H1 (cell line): ENCODE data around the gene SEMA4D. TPM values are rescaled to one million over a fixed set of nuclear protein-coding genes. Genes with fewer than 3 reads are reported as not detected.
"Not testable (repeated sequence)": the region's sequence is repeated elsewhere in the genome, so short reads cannot be mapped to it uniquely, and the experiment has no call there.

Experiments used
- CTCF ChIA-PET: fragments of 300-600 bp; sonication (Branson Sonifier 250); formaldehyde crosslinking; loops from one replicate; lab custom pipeline; 2021; ENCODE audit not compliant: partially characterized antibody; lab: Charles Lee
- POLR2A ChIA-PET: fragments of 300-600 bp; sonication (Branson Sonifier 250); formaldehyde crosslinking; loops from one replicate; lab custom pipeline; 2021; ENCODE audit warnings: inconsistent platforms; ENCODE audit not compliant: partially characterized antibody; lab: Charles Lee
- DNase-seq, 2 experiments: peaks; one replicate each; pipeline versions ENCODE4 v3.0.0 to v3.0.0-alpha.2; 2010 to 2022; ENCODE audit warnings: low spot score in 2 of 2, low read depth in 1 of 2, mixed read lengths in 1 of 2
- FAIRE-seq: peaks from 2 replicates; lab custom pipeline; 2011; peaks lifted over from hg19 to GRCh38; lab: Jason Lieb, UNC
- H2AFZ ChIP-seq: 2 replicates; pipeline ENCODE4 v1.8.1; 2012; ENCODE audit warnings: low read length, inconsistent platforms
- H2AK5ac ChIP-seq: 2 replicates; pipeline ENCODE4 v1.6.1; 2013; ENCODE audit warnings: low read depth, low read length
- H2BK120ac ChIP-seq: replicated peaks from 2 replicates; pipeline ENCODE3; 2013; ENCODE audit warnings: low read depth, low read length, inconsistent platforms
- H2BK12ac ChIP-seq: 2 replicates; pipeline ENCODE4 v1.6.1; 2013; ENCODE audit warnings: low read depth, low read length
- H2BK15ac ChIP-seq: 2 replicates; pipeline ENCODE4 v1.6.1; 2013; ENCODE audit warnings: low read length
- H2BK20ac ChIP-seq: 2 replicates; pipeline ENCODE4 v1.6.1; 2013; ENCODE audit warnings: low read length
- H2BK5ac ChIP-seq: 2 replicates; pipeline ENCODE4 v1.6.1; 2013; ENCODE audit warnings: low read depth, low read length
- H3K14ac ChIP-seq: 2 replicates; pipeline ENCODE4 v1.6.1; 2013; ENCODE audit warnings: inconsistent platforms; ENCODE audit not compliant: insufficient read length
- H3K18ac ChIP-seq: 2 replicates; pipeline ENCODE4 v1.6.1; 2013; ENCODE audit warnings: low read length; ENCODE audit errors: extremely low read depth
- H3K23ac ChIP-seq: 2 replicates; pipeline ENCODE4 v1.6.1; 2013; ENCODE audit warnings: inconsistent platforms; ENCODE audit not compliant: insufficient read length
- H3K23me2 ChIP-seq: 2 replicates; pipeline ENCODE4 v1.6.1; 2013; ENCODE audit warnings: low read depth, low read length
- H3K27ac ChIP-seq: 2 replicates; pipeline ENCODE4 v1.6.1; 2011; ENCODE audit warnings: low read depth, low read length, inconsistent platforms
- H3K27me3 ChIP-seq, 4 experiments: replicated peaks in 1 of 4; 1 replicate in 1 of 4; 2 replicates in 3 of 4; pipeline versions ENCODE4 v1.6.1 to v1.8.1; 2011 to 2013; ENCODE audit warnings: low read length in 3 of 4, mild to moderate bottlenecking in 3 of 4, inconsistent platforms in 2 of 4, mixed read lengths in 2 of 4, moderate library complexity in 1 of 4; ENCODE audit not compliant: control insufficient read depth in 3 of 4, insufficient read depth in 3 of 4; ENCODE audit errors: extremely low read depth in 1 of 4
- H3K36me3 ChIP-seq, 4 experiments: 2 replicates each; pipeline versions ENCODE4 v1.6.1 to v1.8.1; 2011 to 2013; ENCODE audit warnings: mild to moderate bottlenecking in 4 of 4, low read length in 3 of 4, moderate library complexity in 2 of 4, control low read depth in 1 of 4, inconsistent platforms in 1 of 4; ENCODE audit not compliant: insufficient read depth in 4 of 4, control insufficient read depth in 2 of 4
- H3K4ac ChIP-seq: replicated peaks from 2 replicates; pipeline ENCODE3; 2013; ENCODE audit warnings: low read length, low read depth, mixed read lengths, inconsistent platforms; ENCODE audit not compliant: insufficient read length
- H3K4me1 ChIP-seq, 4 experiments: replicated peaks in 1 of 4; 1 replicate in 1 of 4; 2 replicates in 3 of 4; pipeline versions ENCODE4 v1.6.1 to v1.8.1; 2011 to 2013; ENCODE audit warnings: low read length in 3 of 4, inconsistent platforms in 2 of 4, mixed read lengths in 1 of 4; ENCODE audit not compliant: insufficient read depth in 4 of 4, control insufficient read depth in 3 of 4
- H3K4me2 ChIP-seq, 2 experiments: 2 replicates each; pipeline versions ENCODE4 v1.6.1 to v1.8.1; 2011 to 2013; ENCODE audit warnings: low read depth in 2 of 2, low read length in 2 of 2, control low read depth in 1 of 2, inconsistent platforms in 1 of 2, mild to moderate bottlenecking in 1 of 2; ENCODE audit not compliant: insufficient read depth in 1 of 2
- H3K4me3 ChIP-seq, 4 experiments: fragments of 200-600, 300-600 bp in 1 of 4; sonication (generic), shearing (Covaris generic), sonication (Bioruptor Twin) in 1 of 4; 2 replicates each; pipeline versions ENCODE4 v1.5.1 to v1.8.1; 2011 to 2016; ENCODE audit warnings: low read length in 4 of 4, low read depth in 3 of 4, control low read depth in 2 of 4, inconsistent platforms in 2 of 4, mild to moderate bottlenecking in 2 of 4, mixed read lengths in 1 of 4, moderate library complexity in 1 of 4; ENCODE audit not compliant: insufficient read depth in 2 of 4; ENCODE audit errors: extremely low read depth in 1 of 4
- H3K56ac ChIP-seq: replicated peaks from 2 replicates; pipeline ENCODE3; 2013; ENCODE audit warnings: low read depth, mild to moderate bottlenecking, mixed read lengths, low read length, inconsistent platforms; ENCODE audit not compliant: insufficient read length
- H3K79me1 ChIP-seq: 2 replicates; pipeline ENCODE4 v1.6.1; 2013; ENCODE audit warnings: low read depth, low read length, control low read depth
- H3K79me2 ChIP-seq, 2 experiments: 2 replicates each; pipeline versions ENCODE4 v1.6.1 to v1.8.1; 2012 to 2013; ENCODE audit warnings: low read length in 2 of 2, mild to moderate bottlenecking in 2 of 2, inconsistent platforms in 1 of 2; ENCODE audit not compliant: insufficient read depth in 2 of 2, control insufficient read depth in 1 of 2
- H3K9ac ChIP-seq, 4 experiments: replicated peaks in 1 of 4; 1 replicate in 1 of 4; 2 replicates in 3 of 4; pipeline versions ENCODE4 v1.6.1 to v1.8.1; 2011 to 2013; ENCODE audit warnings: low read depth in 3 of 4, low read length in 3 of 4, control low read depth in 2 of 4, mild to moderate bottlenecking in 2 of 4, moderate library complexity in 2 of 4, inconsistent platforms in 1 of 4; ENCODE audit errors: extremely low read depth in 1 of 4
- H3K9me3 ChIP-seq, 2 experiments: 2 replicates each; pipeline versions ENCODE4 v1.6.1 to v1.8.1; 2012 to 2013; ENCODE audit warnings: mild to moderate bottlenecking in 2 of 2, moderate library complexity in 2 of 2, control low read depth in 1 of 2, inconsistent platforms in 1 of 2, low read depth in 1 of 2, low read length in 1 of 2, mixed read lengths in 1 of 2; ENCODE audit not compliant: insufficient read depth in 2 of 2
- H4K20me1 ChIP-seq, 2 experiments: replicated peaks in 1 of 2; 2 replicates each; pipeline versions ENCODE3 to v1.8.1; 2011 to 2013; ENCODE audit warnings: inconsistent platforms in 2 of 2, low read length in 2 of 2, mild to moderate bottlenecking in 1 of 2; ENCODE audit not compliant: insufficient read depth in 2 of 2, control insufficient read depth in 1 of 2
- H4K5ac ChIP-seq: 2 replicates; pipeline ENCODE4 v1.6.1; 2013; ENCODE audit warnings: low read length, low read depth, mixed read lengths, inconsistent platforms; ENCODE audit not compliant: insufficient read length
- H4K8ac ChIP-seq: 2 replicates; pipeline ENCODE4 v1.8.0; 2013; ENCODE audit warnings: mild to moderate bottlenecking, moderate library complexity, low read length, inconsistent platforms; ENCODE audit not compliant: insufficient read depth; ENCODE audit errors: extremely low read depth
- H4K91ac ChIP-seq: replicated peaks from 2 replicates; pipeline ENCODE3; 2013; ENCODE audit warnings: low read length, mixed read lengths, inconsistent platforms; ENCODE audit not compliant: insufficient read length
- ASH2L ChIP-seq: fragments of 200-600, 300-600 bp; sonication (generic); IDR thresholded peaks from one replicate; pipeline ENCODE4 v1.7.1; 2017; ENCODE audit warnings: low read length
- CBX8 ChIP-seq: fragments of 300-800, 300-1000 bp; sonication (generic); IDR thresholded peaks from 2 replicates; pipeline ENCODE4 v1.7.1; 2016; ENCODE audit warnings: low read depth, low read length, borderline replicate concordance
- CREB1 ChIP-seq: IDR thresholded peaks from 2 replicates; pipeline ENCODE4 v1.6.1; 2012; ENCODE audit warnings: inconsistent platforms
- MAFK ChIP-seq: IDR thresholded peaks from 2 replicates; pipeline ENCODE4 v1.6.1; 2012; ENCODE audit warnings: low read depth, mild to moderate bottlenecking, improper control_type of control experiment, low read length
- WGBS, 2 experiments: shearing (Covaris generic) in 1 of 2; methylation state at CpG; one replicate each; pipeline versions ENCODE4 v1.1.6 to v1.1.7; 2013 to 2015; ENCODE audit warnings: low lambda C conversion rate in 2 of 2, mixed read lengths in 2 of 2, inconsistent platforms in 1 of 2, low coverage in 1 of 2, missing lambda C conversion rate in 1 of 2; ENCODE audit not compliant: insufficient replicate concordance in 2 of 2, insufficient coverage in 1 of 2, insufficient read length in 1 of 2; ENCODE audit errors: extremely low coverage in 1 of 2, missing lambda C conversion rate in 1 of 2; 5-methylcytosine and 5-hydroxymethylcytosine counted together
- polyA plus RNA-seq, 7 experiments: library from polyadenylated mRNA; depleted of rRNA in 3 of 7; stranded (reverse) in 5 of 7; unstranded in 2 of 7; fragments of >200 nt in 5 of 7; fragments of 200-250 nt in 2 of 7; gene quantifications; 1 replicate in 5 of 7; 2 replicates in 1 of 7; 4 replicates in 1 of 7; pipeline versions ENCODE4 v1.2.1 to v1.2.3, GENCODE V29; 2011 to 2013; ENCODE audit warnings: missing spikeins in 2 of 7, mixed read lengths in 2 of 7
- total RNA-seq: library from RNA; stranded (reverse); fragmentation: NEBNext Ultra II Directional; extraction: Animal tissue kit (Norgen Biotek cat#: 25700); gene quantifications from 2 replicates; pipeline ENCODE4 v1.2.1, GENCODE V29; 2021
- TF ChIP-seq, protein P1 (sequence below): IDR thresholded peaks from 2 replicates; pipeline ENCODE4 v1.6.1; 2012; ENCODE audit warnings: low read length, inconsistent platforms

SEMA4D gene
- total and polyA plus RNA-seq, 2 of the 8 experiments (the other 6 are each of a cell fraction or from before 2014, with no cell fraction given): 21.0 to 70.4 TPM

DNA sequence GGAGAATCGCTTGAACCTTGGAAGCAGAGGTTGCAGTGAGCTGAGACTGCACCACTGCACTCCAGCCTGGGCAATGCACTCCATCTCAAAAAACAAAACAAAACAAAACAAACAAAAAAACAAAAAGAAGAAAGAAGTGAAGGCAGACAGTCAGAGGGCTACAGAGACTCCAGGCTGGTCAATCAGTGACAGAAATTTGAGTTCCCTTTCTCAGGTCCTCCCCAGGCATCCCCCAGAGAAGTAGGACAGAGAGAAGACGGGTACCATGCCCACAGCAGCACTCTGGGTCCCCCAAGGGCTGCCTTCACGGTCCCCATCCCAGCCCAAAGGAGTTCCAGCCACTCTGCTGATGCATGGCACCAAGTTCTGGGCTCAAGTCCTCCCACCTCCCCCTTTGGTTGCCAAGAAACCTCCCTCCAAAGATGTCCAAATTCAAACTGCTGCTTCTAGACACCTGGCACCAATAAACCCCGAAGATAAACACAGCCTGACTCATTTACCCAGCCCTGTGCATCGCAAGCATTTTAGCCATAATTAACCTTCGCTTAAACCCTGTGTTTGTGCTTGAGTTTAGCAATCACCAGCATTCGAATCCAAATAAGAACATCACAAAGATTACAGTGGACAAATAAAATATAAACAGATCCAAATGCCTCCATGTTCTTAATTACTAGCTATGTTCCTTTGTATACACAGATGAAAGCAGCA, 24.0 kb downstream of the SEMA4D start (continued):
- TF ChIP-seq, protein P1, sequence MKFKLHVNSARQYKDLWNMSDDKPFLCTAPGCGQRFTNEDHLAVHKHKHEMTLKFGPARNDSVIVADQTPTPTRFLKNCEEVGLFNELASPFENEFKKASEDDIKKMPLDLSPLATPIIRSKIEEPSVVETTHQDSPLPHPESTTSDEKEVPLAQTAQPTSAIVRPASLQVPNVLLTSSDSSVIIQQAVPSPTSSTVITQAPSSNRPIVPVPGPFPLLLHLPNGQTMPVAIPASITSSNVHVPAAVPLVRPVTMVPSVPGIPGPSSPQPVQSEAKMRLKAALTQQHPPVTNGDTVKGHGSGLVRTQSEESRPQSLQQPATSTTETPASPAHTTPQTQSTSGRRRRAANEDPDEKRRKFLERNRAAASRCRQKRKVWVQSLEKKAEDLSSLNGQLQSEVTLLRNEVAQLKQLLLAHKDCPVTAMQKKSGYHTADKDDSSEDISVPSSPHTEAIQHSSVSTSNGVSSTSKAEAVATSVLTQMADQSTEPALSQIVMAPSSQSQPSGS: no peak
- TF ChIP-seq MAFK (no peak), CREB1 (no peak), CBX8 (no peak), ASH2L (no peak)
- TF ChIP-seq, all 59 proteins: peak for 0

DNA sequence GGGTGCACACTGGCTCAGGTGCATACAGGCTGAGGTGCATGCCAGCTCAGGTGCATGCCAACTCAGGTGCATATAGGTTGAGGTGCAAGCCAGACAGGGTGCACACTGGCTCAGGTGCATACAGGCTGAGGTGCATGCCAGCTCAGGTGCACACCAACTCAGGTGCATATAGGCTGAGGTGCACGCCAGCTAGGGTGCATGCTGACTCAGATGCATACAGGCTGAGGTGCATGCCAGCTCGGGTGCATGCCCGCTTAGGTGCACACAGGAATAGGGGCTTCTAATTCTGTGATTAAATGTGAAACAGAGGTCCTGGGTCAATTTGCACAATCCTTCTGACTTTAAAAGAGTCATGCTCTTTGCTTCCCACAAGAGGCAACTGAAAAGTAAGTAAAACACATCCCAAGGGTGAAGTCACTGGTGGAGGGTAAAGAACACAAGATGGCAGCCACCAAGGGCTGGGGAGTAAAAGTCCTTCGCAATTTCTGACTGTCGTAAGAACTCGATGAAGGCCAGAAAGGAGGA, 26.1 kb downstream of the SEMA4D start:
- H3K4me1 ChIP-seq: peaks cover 6 to 25% (median 14%) of the 10 kb centered on the region in 4 experiments; a peak in 6 of 7 replicates
- H3K36me3 ChIP-seq, H4K91ac ChIP-seq, H3K9ac ChIP-seq, H3K4me2 ChIP-seq, H4K8ac ChIP-seq, H3K23me2 ChIP-seq, H3K56ac ChIP-seq, H3K4ac ChIP-seq, H3K14ac ChIP-seq, H2BK20ac ChIP-seq, H4K5ac ChIP-seq, H3K27ac ChIP-seq, H2BK120ac ChIP-seq, H3K18ac ChIP-seq, H3K9me3 ChIP-seq, H3K27me3 ChIP-seq, H2AFZ ChIP-seq, H3K23ac ChIP-seq, H3K4me3 ChIP-seq, FAIRE-seq, DNase-seq: not testable (repeated sequence)
- H4K20me1 ChIP-seq: peaks cover 2 to 13% of the 10 kb centered on the region in 2 experiments
- POLR2A ChIA-PET: interaction anchor here (1.1 to 1.2 kb wide), 2 partner anchors 10 to 12 kb away, joined by 3 read pairs; no protein-coding TSS in a partner anchor
- H2BK12ac ChIP-seq: 0 out of 2 replicates have a peak overlapping the region, but pooled peaks have one; percentile 11
- peak overlapping the region; percentile 63; the same call in 1 of the 2 replicates for H2BK15ac ChIP-seq
- CTCF ChIA-PET: interaction anchor here (0.6 to 1.5 kb wide), 6 partner anchors 9 to 354 kb away, joined by 3 to 4 read pairs (median 4); no protein-coding TSS in a partner anchor
- 0 out of 2 replicates have a peak overlapping the region, but pooled peaks have one; percentile 66 for H2AK5ac ChIP-seq
- WGBS, 2 experiments: 91% methylated on average over 6 of the region's 6 CpGs; no CpG with 5 or more reads in 1 of the 2 experiments
- peak overlapping the region; percentile 15; the same call in 1 of the 2 replicates for H2BK5ac ChIP-seq
- peaks cover under 1 to 92% of the 10 kb centered on the region in 2 experiments; a peak in 3 of 4 replicates for H3K79me2 ChIP-seq
- H3K79me1 ChIP-seq: peaks cover 17% of the 10 kb centered on the region
